Lower lobe of right lung (tissue), 2 donors: Measurements from ENCODE around the gene DEXI. TPM values are rescaled to one million over a fixed set of nuclear protein-coding genes. Genes with fewer than 3 reads are reported as not detected.
"Not testable (repeated sequence)": the region's sequence is repeated elsewhere in the genome, so short reads cannot be mapped to it uniquely, and the experiment has no call there.

ENCODE experiments used
- ATAC-seq, 2 donors: fragments of 200-7000 bp; cut with Tn5 transposase; one replicate each; pipeline ENCODE4 v1.9.1; 2020 to 2022; ENCODE audit warnings: mild to moderate bottlenecking in 2 of 2, moderate library complexity in 2 of 2
- DNase-seq: peaks from one replicate; pipeline ENCODE4 v3.0.0-alpha.2; 2020
- H3K27ac ChIP-seq: fragments of 200-600 bp; one replicate; pipeline ENCODE4 v1.8.0; 2022
- H3K27me3 ChIP-seq: fragments of 200-600 bp; one replicate; pipeline ENCODE4 v1.8.0; 2022; ENCODE audit warnings: low read depth
- H3K36me3 ChIP-seq: fragments of 200-600 bp; one replicate; pipeline ENCODE4 v1.8.0; 2022; ENCODE audit warnings: mild to moderate bottlenecking
- H3K4me1 ChIP-seq: fragments of 200-600 bp; one replicate; pipeline ENCODE4 v1.8.0; 2022
- H3K4me3 ChIP-seq: fragments of 200-600 bp; one replicate; pipeline ENCODE4 v1.8.0; 2022; ENCODE audit warnings: mild to moderate bottlenecking
- H3K9me3 ChIP-seq: fragments of 200-600 bp; one replicate; pipeline ENCODE4 v1.8.0; 2022
- CTCF ChIP-seq: fragments of 200-600 bp; IDR thresholded peaks from one replicate; pipeline ENCODE4 v1.8.0; 2022; ENCODE audit warnings: antibody characterized with exemption, mild to moderate bottlenecking
- intact Hi-C: fragments of 100-400 bp; cut with DNase I; formaldehyde crosslinking; loops from one replicate; pipeline ENCODE4 v1.11.0; 2022
- total RNA-seq: library from RNA; stranded (reverse); fragmentation: NEBNext Ultra II Directional; extraction: Animal tissue kit (Norgen Biotek cat#: 25700); gene quantifications from one replicate; pipeline ENCODE4 v1.2.1, GENCODE V29; 2021
- donor health status: DM: no; HTN: yes; CAD: no; lungs with severe emphysema.

DEXI gene
- total RNA-seq, 1 donor from 2014 or later: 29.9 TPM

- H3K36me3 ChIP-seq: peaks cover 42% of the 10 kb centered on the region
- intact Hi-C loops: no loop called here
These were observed 10.2 kb downstream of the DEXI start for GRCh38 chr16:10931977-10932632.

GRCh38 chr16:10931134-10931533, 11.1 kb downstream of the DEXI start:
- no peak overlapping the region for H3K4me3 ChIP-seq
- no peak for ATAC-seq
- peaks cover 49% of the 10 kb centered on the region for H3K4me1 ChIP-seq
- no peak for TF ChIP-seq CTCF
- no peaks in the 10 kb centered on the region for H3K9me3 ChIP-seq
- no peak for DNase-seq
- no peak overlapping the region for H3K27ac ChIP-seq
- peaks cover 52% of the 10 kb centered on the region for H3K36me3 ChIP-seq
- intact Hi-C loops: no loop called here
- H3K27me3 ChIP-seq: no peaks in the 10 kb centered on the region

More at GRCh38 chr16:10931977-10932632, 10.2 kb downstream of the DEXI start:
- ATAC-seq (no peak), DNase-seq (no peak)
- TF ChIP-seq CTCF: no peak
- no peaks in the 10 kb centered on the region for H3K9me3 ChIP-seq
- H3K4me1 ChIP-seq: peaks cover 59% of the 10 kb centered on the region
- H3K27ac ChIP-seq: no peak overlapping the region
- no peak overlapping the region for H3K4me3 ChIP-seq
- H3K27me3 ChIP-seq: no peaks in the 10 kb centered on the region

- H3K27me3 ChIP-seq: no peaks in the 10 kb centered on the region
- no peak overlapping the region for H3K27ac ChIP-seq
- H3K9me3 ChIP-seq: no peaks in the 10 kb centered on the region
- no peak for DNase-seq
- H3K4me3 ChIP-seq: no peak overlapping the region
- TF ChIP-seq CTCF: no peak
- intact Hi-C loops: no loop called here
- peak in 1 of 2 donors; percentile 3 for ATAC-seq
- H3K4me1 ChIP-seq: peaks cover 45% of the 10 kb centered on the region
- peaks cover 56% of the 10 kb centered on the region for H3K36me3 ChIP-seq
These were observed 11.5 kb downstream of the DEXI start for GRCh38 chr16:10930755-10931093.

GRCh38 chr16:10929853-10930754, 12.2 kb downstream of the DEXI start:
- peaks cover 39% of the 10 kb centered on the region for H3K4me1 ChIP-seq
- H3K27ac ChIP-seq: peak overlapping the region; percentile 24
- no peaks in the 10 kb centered on the region for H3K9me3 ChIP-seq
- ATAC-seq (peak; percentile 76 to 85), DNase-seq (no peak)
- H3K36me3 ChIP-seq: peaks cover 62% of the 10 kb centered on the region
- intact Hi-C loops: no loop called here
- H3K27me3 ChIP-seq: no peaks in the 10 kb centered on the region
- no peak for TF ChIP-seq CTCF
- H3K4me3 ChIP-seq: no peak overlapping the region

- ATAC-seq: peak; percentile 68 to 86
- DNase-seq, intact Hi-C loops, H3K4me3 ChIP-seq, H3K9me3 ChIP-seq, H3K27me3 ChIP-seq: not testable (repeated sequence)
- Histone ChIP-seq H3K4me1 (peaks cover 34% of the 10 kb centered on the region), H3K27ac (peak overlapping the region; percentile 60), H3K36me3 (peaks cover 72% of the 10 kb centered on the region)
These were observed 13.2 kb downstream of the DEXI start for GRCh38 chr16:10929097-10929496.
